ENCODE data around the gene BCKDHA.
"Not testable (repeated sequence)": the region's sequence is repeated elsewhere in the genome, so short reads cannot be mapped to it uniquely, and the experiment has no call there.

Gene BCKDHA

DNA sequence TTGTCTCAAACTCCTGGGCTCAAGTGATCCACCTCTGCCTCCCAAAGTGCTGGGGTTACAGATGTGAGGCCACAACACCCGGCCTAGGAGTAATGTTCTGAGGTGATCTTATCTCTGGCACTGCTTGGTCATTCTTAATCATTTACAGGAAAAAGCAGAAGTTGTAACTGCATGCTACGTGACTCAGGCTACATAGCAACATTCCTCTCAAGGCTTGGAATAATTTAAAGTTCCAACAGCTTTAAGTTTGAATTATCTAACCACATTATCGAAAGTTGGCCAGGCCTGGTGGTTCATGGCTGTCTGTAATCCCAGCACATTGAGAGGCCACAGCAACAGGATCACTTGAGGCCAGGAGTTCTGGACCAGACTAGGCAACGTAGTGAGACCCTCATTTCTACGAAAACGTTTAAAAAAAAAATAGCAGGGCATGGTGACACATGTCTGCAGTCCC, 29.7 kb upstream of the BCKDHA start:
- no peak for FAIRE-seq

DNA sequence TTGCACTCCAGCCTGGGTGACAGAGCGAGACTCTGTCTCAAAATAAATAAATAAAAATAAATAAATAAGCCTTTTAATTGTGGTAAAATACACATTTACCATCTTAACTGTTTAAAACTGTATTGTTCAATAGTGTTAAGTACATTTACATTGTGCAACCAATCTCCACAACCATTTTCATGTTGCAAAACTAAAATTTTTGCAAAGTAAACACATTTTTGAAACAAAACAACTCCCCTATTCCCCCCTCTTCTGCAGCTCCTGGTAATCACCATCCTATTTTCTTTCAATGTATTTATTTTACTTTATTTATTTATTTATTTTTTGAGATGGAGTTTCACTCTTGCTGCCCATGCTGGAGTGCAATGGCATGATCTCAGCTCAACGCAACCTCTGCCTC, 27.8 kb upstream of the BCKDHA start:
- no peak for FAIRE-seq

DNA sequence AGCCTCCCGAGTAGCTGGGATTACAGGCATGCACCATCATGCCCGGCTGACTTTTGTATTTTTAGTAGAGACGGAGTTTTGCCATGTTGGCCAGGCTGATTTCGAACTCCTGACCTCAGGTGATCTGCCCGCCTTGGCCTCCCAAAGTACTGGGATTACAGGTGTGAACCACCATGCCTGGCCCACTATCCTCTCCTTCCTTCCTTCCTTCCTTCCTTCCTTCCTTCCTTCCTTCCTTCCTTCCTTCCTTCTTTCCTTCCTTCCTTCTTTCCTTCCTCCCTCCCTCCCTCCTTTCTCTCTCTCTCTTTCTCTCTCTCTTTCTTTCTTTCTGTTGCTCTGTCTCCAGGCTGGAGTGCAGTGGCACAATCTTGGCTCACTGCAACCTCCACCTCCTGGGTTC, 26.5 kb upstream of the BCKDHA start:
- not testable (repeated sequence) for FAIRE-seq

DNA sequence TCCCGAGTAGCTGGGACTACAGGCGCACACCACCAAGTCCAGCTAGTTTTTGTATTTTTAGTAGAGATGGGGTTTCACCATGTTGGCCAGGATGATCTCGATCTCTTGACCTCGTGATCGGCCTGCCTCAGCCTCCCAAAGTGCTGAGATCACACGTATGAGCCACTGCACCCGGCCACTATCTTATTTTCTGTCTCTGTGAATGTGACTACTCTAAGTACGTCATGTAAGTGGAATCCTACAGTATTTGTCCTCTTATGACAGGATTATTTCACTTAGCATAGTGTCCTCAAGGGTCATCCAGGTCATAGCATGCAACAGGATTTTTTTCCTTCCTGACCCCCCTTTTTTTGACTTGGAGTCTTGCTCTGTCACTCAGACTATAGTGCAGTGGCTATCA, 26.1 kb upstream of the BCKDHA start:
- no peak for FAIRE-seq

DNA sequence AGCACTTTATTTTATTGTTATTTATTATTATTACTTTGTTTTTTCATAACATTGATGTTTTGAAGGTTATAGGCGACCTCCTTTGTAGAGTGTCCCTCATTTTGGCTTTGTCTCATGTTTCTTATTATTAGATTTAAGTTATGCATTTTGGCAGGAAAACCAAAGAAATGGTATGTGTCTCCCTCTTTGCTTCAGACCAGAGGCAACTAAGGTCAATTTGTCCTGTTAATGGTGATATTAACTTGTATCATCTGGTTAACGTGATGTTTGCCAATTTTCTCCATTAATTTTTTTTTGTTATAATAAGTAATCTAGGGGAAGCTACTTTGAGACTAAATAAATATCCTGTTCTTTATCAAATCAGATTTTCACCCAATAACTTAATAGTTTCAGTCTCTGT, 25.1 kb upstream of the BCKDHA start:
- FAIRE-seq = no peak

DNA sequence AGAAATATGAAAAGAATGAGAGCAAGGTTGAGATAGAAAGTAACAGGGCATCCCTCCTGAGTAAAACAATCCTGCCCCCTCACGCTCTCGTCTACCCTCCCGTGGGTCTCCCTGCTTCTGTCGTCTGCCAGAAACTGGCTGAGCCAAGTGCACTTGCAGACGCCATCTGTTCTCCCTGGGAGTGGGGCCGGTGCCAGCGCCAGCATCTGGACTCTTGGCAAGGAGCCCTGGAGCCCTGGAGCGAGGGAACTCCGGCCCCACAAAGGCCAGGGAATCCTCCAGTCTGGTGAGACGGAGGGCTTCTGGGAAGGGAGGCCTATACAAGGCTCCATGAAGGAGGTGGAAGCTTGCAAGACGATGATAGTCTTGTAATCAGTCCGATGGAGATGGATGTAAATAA, 23.6 kb upstream of the BCKDHA start:
- FAIRE-seq = no peak

DNA sequence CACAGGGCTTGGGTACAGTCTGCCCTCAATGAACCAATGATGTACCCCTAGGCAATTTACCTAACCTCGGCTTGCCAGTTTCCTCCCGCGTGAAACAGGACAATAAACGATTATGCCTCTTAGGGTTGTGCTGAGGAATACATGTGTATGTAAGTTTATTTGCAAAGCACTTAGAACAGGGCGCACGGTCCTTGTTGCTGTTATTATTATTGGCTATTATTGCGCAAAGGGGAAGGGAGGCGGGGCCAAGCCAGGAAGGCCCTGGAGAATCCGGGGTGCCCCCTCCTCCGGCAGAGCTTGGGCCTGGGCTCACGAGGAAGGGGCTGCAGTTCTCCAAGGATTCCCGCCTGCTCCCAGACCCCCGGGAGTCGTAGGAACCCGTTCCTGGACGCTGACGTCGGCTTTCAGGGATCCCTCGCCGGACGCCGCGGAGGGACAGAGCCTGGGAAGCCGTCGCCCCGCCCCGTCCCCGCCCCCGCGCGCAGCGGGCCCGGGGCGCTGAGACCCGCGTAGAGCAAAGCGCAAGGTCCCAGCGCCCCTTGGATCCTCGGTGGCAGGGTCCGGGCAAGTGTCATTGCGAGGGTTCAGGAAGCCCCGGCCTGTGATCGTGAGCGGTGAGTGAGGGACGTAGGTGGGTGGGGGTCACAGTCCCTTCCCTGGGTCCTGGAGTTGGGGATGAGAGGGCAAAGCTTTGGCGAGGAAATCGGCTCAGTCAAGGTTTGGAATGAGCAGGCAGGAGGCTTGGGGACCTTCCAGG, 21.2 kb upstream of the BCKDHA start, which contains the start of gene TMEM91:
Gene TMEM91 (plus strand): TSS at position 293 of the 757 bp plus-strand sequence. CDS start 1,777 bp downstream, outside the sequence.
- no peak for FAIRE-seq

DNA sequence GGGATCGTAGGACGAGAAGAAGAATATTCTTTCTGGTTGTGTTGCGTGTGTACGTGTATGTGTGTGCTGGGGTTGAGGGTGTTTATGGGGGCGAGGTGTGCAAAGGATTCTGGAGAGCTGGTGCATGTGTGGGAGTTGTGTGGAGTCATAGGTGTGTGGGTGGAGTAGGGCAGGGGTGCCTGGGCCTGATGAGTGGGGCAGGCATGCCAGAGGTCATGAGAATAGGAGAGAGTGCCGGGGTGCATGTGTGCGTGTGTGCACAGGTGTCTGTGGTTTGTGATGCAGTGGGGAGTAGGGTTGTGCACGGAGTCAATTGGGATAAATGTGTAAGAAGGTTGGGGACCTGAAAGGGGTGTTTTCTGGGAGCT, 20.6 kb upstream of the BCKDHA start:
- no peak for FAIRE-seq

DNA sequence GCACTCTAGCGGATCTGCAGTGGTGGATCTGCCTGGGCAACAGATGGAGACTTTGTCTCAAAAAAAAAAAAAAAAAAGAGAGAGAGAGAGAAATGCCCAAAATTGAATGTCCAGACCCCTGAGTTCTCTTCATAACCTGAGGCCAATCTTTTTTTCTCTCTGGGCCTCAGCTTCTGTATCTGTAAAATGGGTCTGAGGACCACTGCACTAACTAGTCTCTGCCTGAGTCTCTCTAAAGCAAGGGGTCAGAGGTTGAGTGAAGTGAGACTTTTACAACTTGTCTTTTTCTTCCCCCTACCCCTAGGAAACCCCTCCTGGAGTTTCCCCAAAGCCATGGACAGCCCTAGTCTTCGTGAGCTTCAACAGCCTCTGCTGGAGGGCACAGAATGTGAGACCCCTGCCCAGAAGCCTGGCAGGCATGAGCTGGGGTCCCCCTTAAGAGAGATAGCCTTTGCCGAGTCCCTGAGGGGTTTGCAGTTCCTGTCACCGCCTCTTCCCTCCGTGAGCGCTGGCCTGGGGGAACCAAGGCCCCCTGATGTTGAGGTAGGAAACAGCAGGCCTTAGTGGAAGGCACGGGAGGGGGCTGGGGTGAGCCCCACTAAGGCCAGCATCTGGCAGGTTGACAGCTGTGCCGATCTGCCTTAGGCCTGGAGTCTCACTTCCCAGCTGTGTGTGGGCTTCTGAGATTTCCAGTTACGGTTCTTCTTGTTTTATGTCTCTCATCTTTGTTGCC, 19.5 kb upstream of the BCKDHA start:
- no peak for FAIRE-seq

DNA sequence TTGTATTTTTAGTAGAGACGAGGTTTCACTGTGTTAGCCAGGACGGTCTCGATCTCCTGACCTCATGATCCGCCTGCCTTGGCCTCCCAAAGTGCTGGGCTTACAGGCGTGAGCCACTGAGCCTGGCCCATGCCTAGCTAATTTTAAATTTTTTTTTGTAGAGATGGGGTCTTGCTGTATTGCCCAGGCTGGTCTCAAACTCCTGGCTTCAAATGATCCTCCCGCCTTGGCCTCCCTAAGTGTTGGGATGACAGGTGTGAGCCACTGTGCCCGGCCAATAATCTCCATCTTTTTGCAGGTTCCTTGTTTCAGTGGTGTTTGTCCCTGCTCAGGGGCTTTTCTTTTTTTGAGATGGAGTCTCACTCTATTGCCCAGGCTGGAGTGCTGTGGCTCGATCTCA, 16.1 kb upstream of the BCKDHA start:
- FAIRE-seq = not testable (repeated sequence)

DNA sequence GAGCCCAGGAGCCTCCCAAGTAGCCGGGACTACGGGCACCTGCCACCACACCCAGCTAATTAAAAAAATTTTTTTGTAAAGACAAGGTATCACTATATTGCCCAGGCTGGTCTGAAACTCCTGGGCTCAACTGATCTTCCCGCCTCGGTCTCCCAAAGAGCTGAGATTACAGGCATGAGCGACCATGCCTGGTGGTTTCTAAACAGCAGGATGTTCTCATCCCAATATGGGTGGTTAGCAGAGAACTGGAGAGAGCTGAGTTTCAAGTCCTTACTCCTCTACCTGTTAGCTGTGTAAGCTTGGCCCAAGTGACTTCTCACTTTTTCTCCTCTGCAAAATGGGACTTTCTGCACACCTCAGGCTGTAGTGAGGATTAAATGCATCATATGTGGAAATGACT, 13.3 kb upstream of the BCKDHA start:
- no peak for FAIRE-seq

DNA sequence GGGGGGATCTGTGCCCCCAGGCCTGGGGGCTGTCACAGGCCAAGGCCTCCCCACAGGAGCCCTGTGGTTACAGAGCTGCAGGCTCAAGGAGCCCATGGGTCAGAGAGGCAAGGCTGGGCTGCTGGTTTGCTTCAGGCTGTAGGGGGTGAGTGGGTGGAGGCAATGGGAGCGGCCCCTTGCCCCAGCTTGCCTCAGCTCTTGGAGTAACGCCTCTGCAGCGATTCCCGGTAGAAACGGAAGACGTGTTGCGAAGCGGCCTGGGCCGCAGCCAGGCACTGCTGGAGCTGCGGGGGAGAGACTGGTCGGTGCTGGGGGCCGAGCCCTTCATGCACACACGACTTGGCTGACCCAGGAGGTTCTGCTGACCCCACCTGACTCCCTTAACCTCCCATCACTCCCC, 11.2 kb upstream of the BCKDHA start:
- no peak for FAIRE-seq

DNA sequence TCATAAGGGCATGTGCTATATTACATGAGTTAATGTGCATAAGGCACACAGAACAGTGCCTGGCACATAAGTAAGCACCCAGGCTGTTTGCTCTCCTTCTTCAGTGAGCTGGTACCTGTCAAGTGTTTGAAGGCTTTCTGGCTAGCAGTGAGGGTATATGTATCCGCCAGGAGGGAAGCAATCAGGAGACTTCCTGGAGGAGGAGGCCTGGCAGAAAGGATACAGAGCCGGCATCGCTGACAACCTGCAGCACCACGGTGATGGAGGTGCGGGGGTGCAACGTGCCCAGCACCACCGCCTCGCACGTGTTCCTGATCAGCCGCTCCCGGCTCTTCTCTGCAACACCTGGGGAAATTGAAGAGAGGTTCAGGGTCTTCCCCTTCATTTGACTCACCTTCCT, 6.0 kb upstream of the BCKDHA start:
- FAIRE-seq = no peak

DNA sequence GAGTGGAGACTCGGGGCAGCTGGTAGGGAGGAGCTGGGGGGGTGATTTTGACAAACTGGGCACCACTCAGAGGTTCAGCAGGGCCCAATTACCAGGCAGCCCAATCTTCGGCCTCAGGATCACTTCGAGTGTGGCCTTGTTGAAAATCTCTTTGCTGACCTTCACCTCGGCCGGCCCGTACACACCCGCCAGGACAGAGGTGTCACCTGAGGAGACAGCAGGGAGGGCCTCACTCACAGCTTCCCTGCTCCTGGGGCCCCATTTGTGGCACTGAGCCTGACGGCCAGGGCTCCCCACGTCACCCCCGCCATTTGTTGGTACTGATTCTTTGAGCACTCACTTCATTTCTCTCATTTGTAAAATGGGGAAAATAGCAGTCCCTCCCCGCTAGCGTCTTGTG, 4.8 kb upstream of the BCKDHA start:
- FAIRE-seq = no peak

DNA sequence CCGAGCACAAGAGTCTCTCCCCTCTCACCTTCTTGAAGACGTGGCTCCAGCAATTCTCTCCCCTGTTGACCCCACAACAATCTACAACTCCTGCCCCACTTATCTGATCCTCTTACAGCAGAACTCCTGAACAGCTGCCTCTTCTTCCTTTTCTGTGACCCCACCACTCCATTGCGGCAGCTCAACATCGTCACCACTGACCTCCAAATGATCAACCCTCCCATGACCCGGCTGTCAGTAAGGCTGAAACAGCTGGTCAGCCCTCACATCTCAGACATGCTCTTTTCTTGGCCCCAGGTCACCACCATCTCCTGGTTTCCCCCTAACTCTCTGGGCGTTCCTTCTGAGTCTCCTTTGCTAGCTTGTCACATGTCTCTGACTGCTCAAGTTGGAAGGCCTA, 2.3 kb upstream of the BCKDHA start:
- no peak for FAIRE-seq

DNA sequence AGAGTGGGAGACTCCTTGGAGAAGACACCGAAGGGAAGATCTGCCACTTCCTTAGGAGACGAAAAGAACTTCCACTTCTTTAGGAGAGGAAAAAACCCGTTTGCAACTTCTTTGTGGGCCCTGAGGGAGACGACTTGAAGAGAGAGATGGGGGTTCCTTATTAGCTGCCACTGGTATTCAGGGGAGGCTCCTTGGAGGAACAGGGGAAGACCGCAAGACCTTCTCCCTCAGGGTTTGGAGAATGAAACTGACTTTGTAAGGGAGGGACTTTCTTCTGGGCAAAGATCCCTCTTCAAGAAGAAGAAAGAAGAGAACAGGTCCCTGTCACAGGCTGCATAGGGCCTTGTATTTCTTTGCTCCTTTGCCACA, 416 bp downstream of the BCKDHA start:
- no peak for FAIRE-seq

DNA sequence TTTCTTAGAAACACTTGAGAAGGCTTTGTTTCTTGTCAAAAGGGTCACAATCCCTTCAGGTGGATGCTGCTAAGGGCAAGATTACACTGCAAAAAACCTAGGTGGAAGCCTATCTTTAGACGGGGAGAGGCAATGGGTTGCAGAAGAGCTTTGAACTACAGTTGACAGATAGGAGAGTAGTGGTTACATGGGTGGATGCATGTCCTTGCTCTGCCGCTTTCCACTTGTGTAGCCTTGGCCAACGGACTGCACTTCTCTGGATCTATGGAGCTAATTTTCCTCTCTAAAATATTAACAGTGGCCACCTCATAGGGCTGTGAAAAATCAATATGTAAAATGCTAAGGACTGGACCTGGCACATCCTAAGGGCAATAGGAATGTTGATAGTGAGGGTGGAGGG, 980 bp downstream of the BCKDHA start:
- no peak for FAIRE-seq

DNA sequence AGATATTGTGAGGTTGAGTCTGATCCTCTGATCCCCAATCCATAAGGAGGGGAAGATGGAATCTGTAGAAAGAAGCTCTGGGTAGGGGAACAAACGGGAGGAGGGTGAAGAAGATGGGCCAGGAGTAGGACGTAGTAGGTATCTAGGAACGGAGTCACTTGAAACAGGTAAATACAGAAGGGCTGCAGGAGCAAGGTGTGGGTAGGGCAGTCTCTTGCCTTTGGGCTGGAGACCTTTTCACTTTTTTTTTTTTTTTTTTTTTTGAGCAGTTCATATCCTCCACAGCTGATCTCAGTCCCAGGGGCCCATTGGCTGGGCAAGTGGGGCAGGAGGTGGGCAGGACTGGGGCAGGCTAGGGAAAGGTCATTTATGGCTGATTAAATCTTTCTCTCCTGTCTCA, 1.5 kb downstream of the BCKDHA start:
- no peak for FAIRE-seq

DNA sequence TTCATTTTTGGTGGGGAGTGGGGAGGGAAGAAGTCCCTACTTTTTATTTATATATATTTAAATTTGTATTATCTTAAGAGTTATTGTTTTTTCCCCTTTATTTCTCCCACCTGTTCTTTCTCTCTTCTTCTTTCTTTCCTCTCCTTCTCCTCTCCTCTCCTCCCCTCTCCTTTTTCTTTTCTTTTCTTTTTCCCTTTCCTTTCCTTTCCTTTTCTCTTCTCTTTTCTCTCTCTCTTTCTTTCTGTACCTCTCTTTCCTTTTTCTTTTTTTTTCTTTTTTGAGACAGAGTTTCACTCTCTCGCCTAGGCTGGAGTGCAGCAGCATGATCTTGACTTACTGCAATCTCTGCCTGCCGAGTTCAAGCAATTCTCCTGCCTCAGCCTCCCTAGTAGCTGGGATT, 1.9 kb downstream of the BCKDHA start:
- no peak for FAIRE-seq

DNA sequence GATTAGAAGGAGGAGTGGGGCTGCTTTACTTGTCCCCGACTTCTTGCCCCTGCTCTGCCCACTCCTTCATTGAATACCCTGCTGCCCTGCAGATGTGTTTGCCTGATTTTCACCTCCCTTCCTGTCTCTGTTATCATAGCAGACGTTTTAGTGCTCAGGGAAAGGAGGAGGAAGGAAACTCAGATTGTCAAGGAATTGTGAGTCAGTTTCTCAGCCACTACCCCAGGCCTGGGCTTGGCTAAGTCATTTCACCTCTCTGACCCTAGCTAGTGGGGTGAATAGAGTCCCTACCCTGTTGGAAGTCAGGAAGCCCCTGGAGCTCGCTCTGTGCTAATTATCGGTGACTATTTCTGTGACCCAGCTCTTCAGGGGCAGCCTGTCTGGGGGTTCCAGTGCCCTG, 3.9 kb downstream of the BCKDHA start:
- FAIRE-seq = no peak

DNA sequence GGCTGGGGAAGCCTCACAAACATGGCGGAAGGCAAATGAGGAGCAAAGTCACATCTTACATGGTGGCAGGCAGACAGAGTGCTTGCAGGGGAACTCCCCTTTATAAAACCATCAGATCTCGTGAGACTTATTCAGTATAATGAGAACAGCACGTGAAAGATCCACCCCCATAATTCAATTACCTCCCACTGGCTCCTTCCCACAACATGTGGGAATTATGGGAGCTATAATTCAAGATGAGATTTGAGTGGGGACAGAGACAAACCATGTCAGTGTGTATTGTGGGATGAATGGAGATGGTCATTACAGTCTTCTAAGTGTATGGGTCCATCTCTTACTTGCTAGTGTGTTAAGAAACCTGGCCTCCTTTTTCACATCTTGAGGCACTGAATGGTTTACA, 4.4 kb downstream of the BCKDHA start:
- FAIRE-seq = no peak

DNA sequence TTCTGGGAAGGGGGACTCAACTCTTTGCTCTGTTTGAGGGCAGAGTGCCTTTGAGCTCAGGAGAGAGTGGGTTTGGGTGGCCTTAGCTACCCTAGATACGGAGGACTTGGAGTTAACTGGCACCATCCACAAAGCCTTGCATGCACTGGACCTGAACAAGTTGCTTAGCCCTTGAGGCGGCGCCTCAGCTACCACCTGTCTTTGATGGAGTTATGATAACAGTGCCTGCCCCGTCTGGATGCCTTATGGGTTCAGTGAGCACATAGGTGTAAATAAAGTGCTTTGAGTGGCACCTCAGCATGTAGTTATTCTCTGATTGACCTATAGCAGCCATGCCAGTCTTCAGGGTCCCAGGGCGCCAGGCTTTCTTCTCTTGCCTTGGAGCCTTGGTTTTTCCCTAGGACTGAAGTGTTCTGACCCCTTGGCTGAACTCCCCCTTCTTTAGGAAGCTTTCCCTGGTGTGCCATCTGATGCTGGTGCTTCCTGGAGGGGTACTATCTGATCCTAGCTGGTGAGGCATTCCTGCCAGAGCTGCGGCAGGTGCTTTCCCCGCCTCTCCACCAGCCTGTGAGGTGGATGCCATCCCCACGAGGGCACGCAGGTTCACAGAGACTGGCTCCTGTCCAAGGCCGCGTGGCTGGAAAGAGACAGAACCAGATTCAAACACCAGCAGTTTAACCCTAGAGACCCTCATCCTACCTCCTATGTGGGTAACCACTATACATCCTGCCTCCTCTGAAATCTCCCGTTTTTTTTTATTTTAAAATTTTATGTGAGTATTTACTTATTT, 5.8 kb downstream of the BCKDHA start:
- no peak for FAIRE-seq

DNA sequence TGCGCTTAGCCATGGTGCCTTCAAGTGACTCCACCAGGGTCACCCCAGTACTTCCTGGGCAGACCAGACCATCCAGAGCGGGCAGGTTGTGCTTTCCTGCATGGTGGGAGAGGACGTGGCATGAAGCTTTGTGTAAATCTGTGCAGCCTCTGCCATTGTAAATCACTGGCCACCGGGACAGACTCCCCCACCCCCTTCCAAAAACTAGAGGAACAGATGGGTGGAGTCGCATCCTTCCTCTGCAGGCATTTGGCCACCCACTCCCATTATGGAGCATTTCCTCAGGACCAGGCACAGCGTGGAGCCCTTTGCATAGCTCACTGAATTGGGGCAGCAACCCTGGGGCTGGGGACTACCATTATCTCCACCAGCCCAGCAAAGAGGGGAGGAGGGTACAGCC, 8.2 kb downstream of the BCKDHA start:
- no peak for FAIRE-seq

DNA sequence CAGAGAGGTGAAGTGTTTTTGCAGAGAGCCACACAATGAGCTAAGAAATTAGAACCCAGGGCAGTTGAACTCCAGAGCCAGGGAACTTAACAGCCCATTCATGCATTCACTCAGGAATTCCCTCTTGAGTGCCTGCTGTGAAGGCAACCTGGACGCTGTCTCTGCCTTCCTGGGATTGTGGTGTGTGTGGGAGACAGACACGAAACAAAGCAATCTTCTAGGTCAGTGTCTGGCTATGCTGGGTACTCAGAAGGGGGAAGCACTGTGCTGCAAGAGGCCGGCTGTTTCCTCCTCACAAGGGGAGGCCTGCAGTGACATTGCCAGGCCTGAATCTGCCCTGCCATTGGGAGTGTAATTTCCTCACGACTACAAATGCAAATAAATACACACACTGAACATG, 9.7 kb downstream of the BCKDHA start:
- FAIRE-seq = no peak
